Measurements from ENCODE around the gene CLEC9A.

- TF ChIP-seq EZH2 (IDR thresholded peaks at IDR 0.05; ENCODE audit: borderline replicate concordance, insufficient read depth, low read depth, low read length, poor library complexity, severe bottlenecking): no peak
- TF ChIP-seq, protein P1, sequence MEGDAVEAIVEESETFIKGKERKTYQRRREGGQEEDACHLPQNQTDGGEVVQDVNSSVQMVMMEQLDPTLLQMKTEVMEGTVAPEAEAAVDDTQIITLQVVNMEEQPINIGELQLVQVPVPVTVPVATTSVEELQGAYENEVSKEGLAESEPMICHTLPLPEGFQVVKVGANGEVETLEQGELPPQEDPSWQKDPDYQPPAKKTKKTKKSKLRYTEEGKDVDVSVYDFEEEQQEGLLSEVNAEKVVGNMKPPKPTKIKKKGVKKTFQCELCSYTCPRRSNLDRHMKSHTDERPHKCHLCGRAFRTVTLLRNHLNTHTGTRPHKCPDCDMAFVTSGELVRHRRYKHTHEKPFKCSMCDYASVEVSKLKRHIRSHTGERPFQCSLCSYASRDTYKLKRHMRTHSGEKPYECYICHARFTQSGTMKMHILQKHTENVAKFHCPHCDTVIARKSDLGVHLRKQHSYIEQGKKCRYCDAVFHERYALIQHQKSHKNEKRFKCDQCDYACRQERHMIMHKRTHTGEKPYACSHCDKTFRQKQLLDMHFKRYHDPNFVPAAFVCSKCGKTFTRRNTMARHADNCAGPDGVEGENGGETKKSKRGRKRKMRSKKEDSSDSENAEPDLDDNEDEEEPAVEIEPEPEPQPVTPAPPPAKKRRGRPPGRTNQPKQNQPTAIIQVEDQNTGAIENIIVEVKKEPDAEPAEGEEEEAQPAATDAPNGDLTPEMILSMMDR (IDR thresholded peaks at IDR 0.05): no peak
Measured at GRCh38 chr12:10094646-10095395, 64.3 kb downstream of the CLEC9A start.

All from B cell (primary cell).